Measurements from ENCODE around the gene ASS1. TPM values are rescaled to one million over a fixed set of nuclear protein-coding genes. Genes with fewer than 3 reads are reported as not detected.
"Not testable (repeated sequence)": the region's sequence is repeated elsewhere in the genome, so short reads cannot be mapped to it uniquely, and the experiment has no call there.

ASS1 gene
- polyA plus RNA-seq, 2 of the 4 experiments (the other 2 are of a cell fraction) = 11.3 to 32.5 TPM

- no peak for TF ChIP-seq BCL3 (IDR thresholded peaks at IDR 0.05)
- TF ChIP-seq EHF (CRISPR knock-in tag; IDR thresholded peaks at IDR 0.05) = no peak
- no peak for TF ChIP-seq CHD4 (IDR thresholded peaks at IDR 0.05; ENCODE audit: borderline replicate concordance)
- TF ChIP-seq PBX3 (IDR thresholded peaks at IDR 0.05) = no peak
Observed at GRCh38 chr9:130433947-130434262, 10.9 kb upstream of the ASS1 start (continued).

DNA sequence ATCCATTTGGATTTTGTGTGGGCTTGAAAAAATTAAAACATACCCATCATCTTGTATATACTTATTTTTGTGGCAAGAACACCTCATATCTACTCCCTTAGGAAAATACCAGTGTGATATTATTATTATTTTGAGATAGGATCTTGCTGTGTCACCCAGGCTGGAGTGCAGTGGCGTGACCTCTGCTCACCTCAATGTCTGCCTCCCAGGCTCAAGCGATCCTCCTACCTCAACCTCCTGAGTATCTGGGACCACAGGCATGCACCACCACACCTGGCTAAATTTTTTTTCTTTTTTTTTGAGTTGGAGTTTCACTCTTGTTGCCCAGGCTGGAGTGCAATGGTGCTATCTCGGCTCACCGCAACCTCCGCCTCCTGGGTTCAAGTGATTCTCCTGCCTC is 10.1 kb upstream of the ASS1 start:
- WGBS (ENCODE audit: missing lambda C conversion rate) = 97% methylated on average over 5 of the region's 5 CpGs
- DNase-seq (ENCODE audit: low read depth in 1 of 2, low spot score in 1 of 2); ATAC-seq; H3K4me1 ChIP-seq; H3K4me2 ChIP-seq; H3K9me3 ChIP-seq; H3K27ac ChIP-seq; FAIRE-seq; POLR2A ChIA-PET; H3K4me3 ChIP-seq: not testable (repeated sequence)
- CTCF ChIA-PET = interaction anchor here (1.0 to 4.6 kb wide), 4 partner anchors 8 to 250 kb away, joined by 4 to 26 read pairs (median 6); no protein-coding TSS in a partner anchor

DNA sequence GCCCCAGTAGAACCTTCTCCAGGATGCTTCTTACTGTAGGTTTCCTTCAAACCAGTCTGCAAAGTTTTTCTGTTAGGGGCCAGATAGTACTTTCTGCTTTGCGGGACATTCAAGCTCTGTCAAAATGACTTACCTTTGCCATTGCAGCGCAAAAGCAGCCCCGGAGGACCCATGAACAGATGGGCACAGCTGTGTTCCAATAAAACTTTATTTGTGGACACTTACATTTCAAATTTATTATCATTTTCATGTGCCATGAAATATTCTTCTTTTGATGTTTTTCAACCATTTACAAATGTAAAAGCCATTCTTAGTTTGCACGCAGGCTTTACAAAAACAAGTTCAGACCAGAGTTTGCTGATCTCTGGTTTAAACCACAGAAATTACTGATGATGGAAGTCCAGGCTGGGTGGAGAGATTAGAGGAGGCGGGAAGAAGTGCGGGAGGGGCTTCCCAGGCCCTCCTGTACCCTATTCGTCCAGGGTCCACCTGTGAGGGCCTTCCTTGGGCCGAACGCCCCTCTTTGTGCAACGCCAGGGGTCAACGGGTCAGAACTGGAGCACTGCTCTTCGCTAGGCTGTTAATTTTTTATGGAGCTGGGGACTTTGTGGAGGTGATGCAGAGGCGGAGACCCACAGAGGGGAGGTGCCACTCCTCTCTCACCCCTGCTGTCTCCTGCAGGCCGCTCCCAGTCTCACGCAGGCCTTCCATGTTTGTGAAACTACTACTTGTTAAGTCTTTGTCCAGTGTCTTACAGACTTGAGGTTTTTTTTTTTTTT is 7.6 kb upstream of the ASS1 start:
- ChIA-PET POLR2A (interaction anchor here (0.6 kb wide), 1 partner anchor 97 kb away, joined by 3 read pairs; no protein-coding TSS in a partner anchor), CTCF (interaction anchor here (1.0 to 2.2 kb wide), 6 partner anchors 22 to 316 kb away, joined by 3 to 7 read pairs (median 3); partner anchors contain the start of gene EXOSC2)
- no peak overlapping the region for H3K4me2 ChIP-seq
- H3K4me1 ChIP-seq = peaks cover 7% of the 10 kb centered on the region; the same call in 2 of the 3 replicates
- no peak overlapping the region for H3K27ac ChIP-seq
- no peak overlapping the region for H3K4me3 ChIP-seq
- no peak for DNase-seq (ENCODE audit: low read depth in 1 of 2, low spot score in 1 of 2)
- WGBS (ENCODE audit: missing lambda C conversion rate) = 78% methylated on average over 15 of the region's 15 CpGs
- peaks cover 14% of the 10 kb centered on the region; the same call in 1 of the 3 replicates for H3K9me3 ChIP-seq
- no peak for ATAC-seq
- TF ChIP-seq PHF8 (IDR thresholded peaks at IDR 0.05; ENCODE audit: borderline replicate concordance, low read depth) (no peak), ZSCAN20 (CRISPR knock-in tag; IDR thresholded peaks at IDR 0.05) (no peak), JUN (IDR thresholded peaks at IDR 0.05) (no peak), RARB (CRISPR knock-in tag; IDR thresholded peaks at IDR 0.05) (no peak), MAFK (IDR thresholded peaks at IDR 0.05; ENCODE audit: partially characterized antibody) (no peak), CTCF (IDR thresholded peaks at IDR 0.05) (no peak), CHD2 (IDR thresholded peaks at IDR 0.05; ENCODE audit: low read length, partially characterized antibody) (no peak), FOSB (CRISPR knock-in tag; IDR thresholded peaks at IDR 0.05) (no peak), ZFP36 (IDR thresholded peaks at IDR 0.05; ENCODE audit: borderline replicate concordance, partially characterized antibody) (no peak), KDM5A (IDR thresholded peaks at IDR 0.05) (no peak)
- FAIRE-seq = no peak

GRCh38 chr9:130438382-130438981 is 6.3 kb upstream of the ASS1 start:
- 83% methylated on average over 6 of the region's 6 CpGs for WGBS (ENCODE audit: missing lambda C conversion rate)
- H3K4me3 ChIP-seq = no peak overlapping the region
- ATAC-seq (no peak), DNase-seq (ENCODE audit: low read depth in 1 of 2, low spot score in 1 of 2) (no peak), FAIRE-seq (no peak)
- ChIA-PET CTCF (interaction anchor here (0.6 to 1.2 kb wide), 3 partner anchors 22 to 212 kb away, joined by 3 to 5 read pairs (median 3); no protein-coding TSS in a partner anchor), POLR2A (no interaction called here)
- peaks cover 14% of the 10 kb centered on the region; the same call in 1 of the 3 replicates for H3K9me3 ChIP-seq
- TF ChIP-seq KDM5A (IDR thresholded peaks at IDR 0.05) (no peak), POLR2A (IDR thresholded peaks at IDR 0.05; ENCODE audit: low read length) (no peak), RARB (CRISPR knock-in tag; IDR thresholded peaks at IDR 0.05) (no peak), PBX3 (IDR thresholded peaks at IDR 0.05) (no peak), HOXB5 (CRISPR knock-in tag; IDR thresholded peaks at IDR 0.05) (no peak), NFE2L2 (conservative IDR thresholded peaks at IDR 0.05; ENCODE audit: low read length) (no peak), MAFK (IDR thresholded peaks at IDR 0.05; ENCODE audit: partially characterized antibody) (no peak), NPAS2 (CRISPR knock-in tag; IDR thresholded peaks at IDR 0.05; ENCODE audit: borderline replicate concordance) (no peak), SMC3 (IDR thresholded peaks at IDR 0.05) (no peak), FOXS1 (CRISPR knock-in tag; IDR thresholded peaks at IDR 0.05) (no peak), TP53 (CRISPR knock-in tag; IDR thresholded peaks at IDR 0.05) (no peak), RNF2 (IDR thresholded peaks at IDR 0.05; ENCODE audit: borderline replicate concordance, low read depth) (no peak)
- TF ChIP-seq, protein P1, sequence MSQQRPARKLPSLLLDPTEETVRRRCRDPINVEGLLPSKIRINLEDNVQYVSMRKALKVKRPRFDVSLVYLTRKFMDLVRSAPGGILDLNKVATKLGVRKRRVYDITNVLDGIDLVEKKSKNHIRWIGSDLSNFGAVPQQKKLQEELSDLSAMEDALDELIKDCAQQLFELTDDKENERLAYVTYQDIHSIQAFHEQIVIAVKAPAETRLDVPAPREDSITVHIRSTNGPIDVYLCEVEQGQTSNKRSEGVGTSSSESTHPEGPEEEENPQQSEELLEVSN (IDR thresholded peaks at IDR 0.05; ENCODE audit: borderline replicate concordance, low read depth) = no peak
- H3K4me1 ChIP-seq = peaks cover 4% of the 10 kb centered on the region; the same call in 1 of the 3 replicates
- H3K4me2 ChIP-seq = no peak overlapping the region
- no peak overlapping the region for H3K27ac ChIP-seq

All from A549 (cell line).